Measurements from ENCODE around the gene ARHGEF17.
"Not testable (repeated sequence)": the region's sequence is repeated elsewhere in the genome, so short reads cannot be mapped to it uniquely, and the experiment has no call there.

ARHGEF17 gene

GRCh38 chr11:73268671-73269271 lies 39.3 kb upstream of the ARHGEF17 start:
- H3K9me3 Mint-ChIP-seq = no peaks in the 10 kb centered on the region
- no peaks in the 10 kb centered on the region for H3K36me3 Mint-ChIP-seq
- CTCF ChIA-PET = interaction anchor here (1.2 to 2.0 kb wide), 3 partner anchors 26 to 34 kb away, joined by 3 to 6 read pairs (median 3); no protein-coding TSS in a partner anchor
- H3K27ac Mint-ChIP-seq = no peak overlapping the region
- DNase-seq = no peak
- peaks cover 85% of the 10 kb centered on the region for H3K27me3 Mint-ChIP-seq
- no peak overlapping the region for H3K4me3 Mint-ChIP-seq
- H3K4me1 Mint-ChIP-seq = no peaks in the 10 kb centered on the region

- H3K27me3 Mint-ChIP-seq = peaks cover 77% of the 10 kb centered on the region
- no peaks in the 10 kb centered on the region for H3K4me1 Mint-ChIP-seq
- H3K9me3 Mint-ChIP-seq = no peaks in the 10 kb centered on the region
- DNase-seq = no peak
- no peak overlapping the region for H3K4me3 Mint-ChIP-seq
- CTCF ChIA-PET = interaction anchor here (1.3 to 2.0 kb wide), 3 partner anchors 9 to 33 kb away, joined by 3 to 6 read pairs (median 3); no protein-coding TSS in a partner anchor
- H3K36me3 Mint-ChIP-seq = no peaks in the 10 kb centered on the region
- H3K27ac Mint-ChIP-seq = no peak overlapping the region
Measured at GRCh38 chr11:73269459-73270015, 38.5 kb upstream of the ARHGEF17 start.

- Mint-ChIP-seq H3K4me1 (no peaks in the 10 kb centered on the region), H3K36me3 (no peaks in the 10 kb centered on the region), H3K9me3 (no peaks in the 10 kb centered on the region), H3K4me3 (no peak overlapping the region), H3K27me3 (peaks cover 75% of the 10 kb centered on the region), H3K27ac (no peak overlapping the region)
- no peak for DNase-seq
- CTCF ChIA-PET = interaction anchor here (0.7 to 1.3 kb wide), 2 partner anchors 9 to 34 kb away, joined by 3 read pairs; no protein-coding TSS in a partner anchor
Measured at GRCh38 chr11:73270016-73270854, 37.8 kb upstream of the ARHGEF17 start.

GRCh38 chr11:73270855-73271477 lies 37.1 kb upstream of the ARHGEF17 start:
- Mint-ChIP-seq H3K9me3 (no peaks in the 10 kb centered on the region), H3K27ac (no peak overlapping the region), H3K27me3 (peaks cover 71% of the 10 kb centered on the region), H3K4me1 (no peaks in the 10 kb centered on the region), H3K36me3 (no peaks in the 10 kb centered on the region), H3K4me3 (no peak overlapping the region)
- no peak for DNase-seq
- CTCF ChIA-PET = interaction anchor here (0.7 to 1.3 kb wide), 2 partner anchors 10 to 34 kb away, joined by 3 read pairs; no protein-coding TSS in a partner anchor

GRCh38 chr11:73271478-73271865 lies 36.6 kb upstream of the ARHGEF17 start:
- H3K36me3 Mint-ChIP-seq, CTCF ChIA-PET, H3K4me1 Mint-ChIP-seq, H3K9me3 Mint-ChIP-seq, H3K27ac Mint-ChIP-seq, DNase-seq, H3K4me3 Mint-ChIP-seq: not testable (repeated sequence)
- peaks cover 66% of the 10 kb centered on the region for H3K27me3 Mint-ChIP-seq

GRCh38 chr11:73271936-73272679 lies 36.0 kb upstream of the ARHGEF17 start, which contains the start of gene P2RY6:
Gene P2RY6 (plus strand): TSS chr11:73272338. CDS start chr11:73296519, 24,181 bp downstream.
- Mint-ChIP-seq H3K4me3 (no peak within 1 kb of the TSS), H3K9me3 (no peaks in the 10 kb centered on the region), H3K36me3 (no peaks in the 10 kb centered on the region), H3K27ac (no peak within 1 kb of the TSS), H3K4me1 (no peaks in the 10 kb centered on the region), H3K27me3 (peaks cover 60% of the 10 kb centered on the region)
- CTCF ChIA-PET = no interaction called here
- DNase-seq = no peak

- CTCF ChIA-PET = no interaction called here
- Mint-ChIP-seq H3K27me3 (peaks cover 54% of the 10 kb centered on the region), H3K27ac (no peak overlapping the region), H3K4me3 (no peak overlapping the region), H3K9me3 (no peaks in the 10 kb centered on the region), H3K4me1 (no peaks in the 10 kb centered on the region), H3K36me3 (no peaks in the 10 kb centered on the region)
- DNase-seq = no peak
Measured at GRCh38 chr11:73272680-73273038, 35.4 kb upstream of the ARHGEF17 start.

GRCh38 chr11:73273222-73273895 lies 34.7 kb upstream of the ARHGEF17 start:
- Mint-ChIP-seq H3K36me3 (no peaks in the 10 kb centered on the region), H3K4me3 (no peak overlapping the region), H3K27me3 (peaks cover 47% of the 10 kb centered on the region), H3K27ac (no peak overlapping the region), H3K4me1 (no peaks in the 10 kb centered on the region), H3K9me3 (no peaks in the 10 kb centered on the region)
- DNase-seq = no peak
- CTCF ChIA-PET = interaction anchor here (0.9 kb wide), 1 partner anchor 13 kb away, joined by 3 read pairs; no protein-coding TSS in a partner anchor

GRCh38 chr11:73274191-73274590 lies 33.9 kb upstream of the ARHGEF17 start:
- DNase-seq, H3K27ac Mint-ChIP-seq, H3K9me3 Mint-ChIP-seq, H3K4me3 Mint-ChIP-seq, H3K4me1 Mint-ChIP-seq, H3K36me3 Mint-ChIP-seq: not testable (repeated sequence)
- H3K27me3 Mint-ChIP-seq = peaks cover 40% of the 10 kb centered on the region
- CTCF ChIA-PET = interaction anchor here (1.3 kb wide), 1 partner anchor 15 kb away, joined by 4 read pairs; no protein-coding TSS in a partner anchor

GRCh38 chr11:73274722-73275380 lies 33.2 kb upstream of the ARHGEF17 start:
- no peak overlapping the region for H3K4me3 Mint-ChIP-seq
- H3K36me3 Mint-ChIP-seq = no peaks in the 10 kb centered on the region
- H3K4me1 Mint-ChIP-seq = no peaks in the 10 kb centered on the region
- H3K9me3 Mint-ChIP-seq = no peaks in the 10 kb centered on the region
- no peak overlapping the region for H3K27ac Mint-ChIP-seq
- no peak for DNase-seq
- CTCF ChIA-PET = interaction anchor here (1.3 kb wide), 1 partner anchor 14 kb away, joined by 4 read pairs; no protein-coding TSS in a partner anchor
- peaks cover 40% of the 10 kb centered on the region for H3K27me3 Mint-ChIP-seq

- H3K27me3 Mint-ChIP-seq = peaks cover 35% of the 10 kb centered on the region
- no peak overlapping the region for H3K4me3 Mint-ChIP-seq
- H3K4me1 Mint-ChIP-seq = no peaks in the 10 kb centered on the region
- no peak for DNase-seq
- H3K36me3 Mint-ChIP-seq = no peaks in the 10 kb centered on the region
- H3K27ac Mint-ChIP-seq = no peak overlapping the region
- CTCF ChIA-PET = interaction anchor here (1.3 kb wide), 1 partner anchor 14 kb away, joined by 4 read pairs; no protein-coding TSS in a partner anchor
- H3K9me3 Mint-ChIP-seq = no peaks in the 10 kb centered on the region
Measured at GRCh38 chr11:73275381-73275750, 32.7 kb upstream of the ARHGEF17 start.

- Mint-ChIP-seq H3K4me3 (no peak overlapping the region), H3K9me3 (no peaks in the 10 kb centered on the region), H3K4me1 (peaks cover 7% of the 10 kb centered on the region), H3K27me3 (peaks cover 36% of the 10 kb centered on the region), H3K36me3 (no peaks in the 10 kb centered on the region), H3K27ac (no peak overlapping the region)
- DNase-seq = no peak
- CTCF ChIA-PET = no interaction called here
Measured at GRCh38 chr11:73277467-73277866, 30.6 kb upstream of the ARHGEF17 start.

GRCh38 chr11:73280626-73281025 lies 27.4 kb upstream of the ARHGEF17 start:
- H3K9me3 Mint-ChIP-seq = no peaks in the 10 kb centered on the region
- DNase-seq = no peak
- H3K27me3 Mint-ChIP-seq = peaks cover 35% of the 10 kb centered on the region
- CTCF ChIA-PET = interaction anchor here (1.1 kb wide), 1 partner anchor 8 kb away, joined by 4 read pairs; no protein-coding TSS in a partner anchor
- H3K4me1 Mint-ChIP-seq = peaks cover 7% of the 10 kb centered on the region
- no peak overlapping the region for H3K4me3 Mint-ChIP-seq
- no peak overlapping the region for H3K27ac Mint-ChIP-seq
- H3K36me3 Mint-ChIP-seq = no peaks in the 10 kb centered on the region
